Heart left ventricle (tissue), 16 donors: Measurements from ENCODE around the gene INF2. TPM values are rescaled to one million over a fixed set of nuclear protein-coding genes. Genes with fewer than 3 reads are reported as not detected.

Experiments used
- ATAC-seq, 4 donors: fragments of 200-7000 bp; cut with Tn5 transposase; one replicate each; pipeline ENCODE4 v1.9.1; 2020 to 2022; ENCODE audit warnings: moderate library complexity in 4 of 4, mild to moderate bottlenecking in 3 of 4, moderate number of reproducible peaks in 1 of 4
- DNase-seq, 5 donors: peaks; one replicate each; pipeline ENCODE4 v3.0.0-alpha.2; 2020
- H3K27ac ChIP-seq, 12 donors: fragments of 200-600 bp; sonication (generic) in 4 of 12; one replicate each; pipeline versions ENCODE4 v1.5.0 to v1.8.0; 2016 to 2022; ENCODE audit warnings: mild to moderate bottlenecking in 2 of 12
- H3K27me3 ChIP-seq, 9 donors: fragments of 200-600 bp; sonication (generic) in 2 of 9; one replicate each; pipeline versions ENCODE4 v1.5.1 to v1.8.0; 2016 to 2022; ENCODE audit warnings: mild to moderate bottlenecking in 3 of 9
- H3K36me3 ChIP-seq, 9 donors: fragments of 200-600 bp; sonication (generic) in 2 of 9; one replicate each; pipeline versions ENCODE4 v1.5.0 to v1.8.0; 2018 to 2022; ENCODE audit warnings: mild to moderate bottlenecking in 2 of 9
- H3K4me1 ChIP-seq, 12 donors: fragments of 200-600 bp; sonication (generic) in 4 of 12; one replicate each; pipeline versions ENCODE4 v1.5.0 to v1.8.0; 2016 to 2022; ENCODE audit warnings: mild to moderate bottlenecking in 3 of 12
- H3K4me3 ChIP-seq, 12 donors: fragments of 200-600 bp; sonication (generic) in 4 of 12; one replicate each; pipeline versions ENCODE4 v1.5.0 to v1.8.0; 2017 to 2022; ENCODE audit warnings: mild to moderate bottlenecking in 9 of 12, moderate library complexity in 4 of 12
- H3K9me3 ChIP-seq, 12 donors: fragments of 200-600 bp; sonication (generic) in 4 of 12; one replicate each; pipeline versions ENCODE4 v1.5.0 to v1.8.0; 2016 to 2022; ENCODE audit warnings: mild to moderate bottlenecking in 1 of 12
- CTCF ChIP-seq, 12 donors: fragments of 200-600 bp; sonication (generic) in 4 of 12; IDR thresholded peaks; one replicate each; pipeline versions ENCODE4 v1.5.0 to v1.8.0; 2018 to 2022; ENCODE audit warnings: antibody characterized with exemption in 12 of 12, mild to moderate bottlenecking in 5 of 12
- POLR2A ChIP-seq, 2 donors: fragments of 450-650 bp; IDR thresholded peaks; one replicate each; pipeline ENCODE4 v1.6.1; 2017; ENCODE audit warnings: antibody characterized with exemption in 2 of 2, mild to moderate bottlenecking in 2 of 2, moderate library complexity in 2 of 2
- WGBS, 4 donors: extraction: QIAGEN DNeasy Blood & Tissue Kit in 2 of 4; methylation state at CpG; one replicate each; pipeline versions ENCODE4 v1.1.5 to v1.1.7; 2013 to 2018; 5-methylcytosine and 5-hydroxymethylcytosine counted together
- intact Hi-C, 10 donors: fragments of 100-400 bp; cut with DNase I; formaldehyde crosslinking; loops; one replicate each; pipeline versions ENCODE4 v1.11.1 to v1.14.2; 2022
- polyA plus RNA-seq, 2 donors: library from polyadenylated mRNA; stranded (reverse); fragments of 200-250 nt; gene quantifications; one replicate each; pipeline ENCODE4 v1.2.3, GENCODE V29; 2013
- total RNA-seq, 9 donors: library from RNA; depleted of rRNA in 2 of 9; stranded (reverse); fragments of >200 nt in 2 of 9; fragmentation: NEBNext Ultra II Directional in 3 of 9; extraction: Animal tissue kit (Norgen Biotek cat#: 25700) in 3 of 9; gene quantifications; one replicate each; pipeline versions ENCODE4 v1.1.0 to v1.2.4, GENCODE V29; 2016 to 2023
- donor health status: ischemic (EF 13 %, LVEDD 7.1; RV severe dilation, severe dysfunction).
- donor health status: healthy with polysubstance abuse.
- donor health status: DM: no; HTN: yes; CAD: no.
- donor health status: DM: no; HTN: no; CAD: no.
- donor health status: ischemic (EF 25% LVEDD 6.9; RV normal size, moderate dysfunction).
- donor health status: ischemic (EF 25% LVEDD 5.7; RV mildly dilated, moderate dysfunction).
- donor health status: healthy.
- donor health status: DM: yes; HTN: yes; CAD: no.
- donor health status: ischemic (EF 35%, LVEDD 5.7; RV mildly dilated, moderate dysfunction).
- donor health status: nonischemic (EF 11% LVEDD 7.7; RV severe dilation, severe dysfunction).
- donor health status: DM: yes; HTN: yes; CAD: no.
- donor health status: PGD.
- donor health status: ischemic (EF 29% LVEDD 5.4; RV normal size, mild dysfunction).
- donor health status: nonischemic (EF 23%, LVEDD 6.1; RV moderate dilation, normal function).

INF2 gene
- total and polyA plus RNA-seq, 11 donors, result 26.0 to 58.9 (median 28.8) TPM

DNA sequence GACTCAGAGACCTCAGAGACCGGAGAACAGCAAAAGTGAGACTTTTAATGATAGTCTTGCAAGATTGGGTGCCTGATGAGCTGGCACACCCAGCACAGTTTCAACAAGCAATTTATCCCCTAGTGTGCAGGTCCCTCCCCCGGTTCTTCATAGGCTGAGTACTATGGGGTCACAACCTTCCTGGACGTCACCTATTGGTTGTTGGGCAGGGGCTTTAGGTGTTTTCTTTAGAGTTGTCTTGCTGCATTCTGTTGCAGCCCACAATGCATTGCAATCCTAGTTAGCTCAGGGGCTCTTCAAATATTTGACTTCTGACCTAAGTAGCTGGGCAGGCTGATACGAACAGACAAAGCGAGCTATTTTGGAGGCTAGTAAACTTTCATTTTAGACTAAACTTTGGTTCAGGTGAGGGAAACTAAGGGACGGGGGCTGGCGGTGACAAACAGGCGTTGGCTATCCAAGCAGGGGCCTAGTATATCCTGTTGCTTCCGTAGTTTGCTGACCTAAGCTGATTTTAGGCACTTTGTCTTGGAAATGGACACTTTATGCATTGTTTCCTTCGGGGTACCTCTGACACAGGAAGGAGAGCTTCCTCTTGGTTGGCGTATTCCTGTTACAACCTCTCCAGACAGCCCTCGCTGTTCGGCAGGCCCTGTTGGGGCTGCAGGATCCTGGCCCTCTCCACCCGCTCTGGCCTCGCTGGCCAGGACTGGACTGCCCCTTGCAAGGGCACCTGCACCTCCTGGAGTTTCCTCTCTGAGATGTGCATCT, 77.6 kb downstream of the INF2 start:
- Histone ChIP-seq H3K36me3 (peaks cover 0 to 32% (median 25%) of the 10 kb centered on the region in 9 donors), H3K27me3 (no peaks in the 10 kb centered on the region), H3K4me3 (no peak overlapping the region), H3K4me1 (peaks cover 0 to 12% (median 9%) of the 10 kb centered on the region in 12 donors), H3K9me3 (peaks cover 0 to 14% (median 0%) of the 10 kb centered on the region in 12 donors), H3K27ac (no peak overlapping the region)
- intact Hi-C loops, result loop anchor here in 1 of 10 donors (10.0 kb wide), 1 partner anchor 278 kb away; no protein-coding TSS in a partner anchor
- ATAC-seq (no peak), DNase-seq (no peak)
- TF ChIP-seq POLR2A (IDR thresholded peaks at IDR 0.05), result no peak
- no peak for TF ChIP-seq CTCF (IDR thresholded peaks at IDR 0.05)
- 81 to 85% (median 82%) methylated on average over 15 of the region's 15 CpGs for WGBS, 4 donors

- Histone ChIP-seq H3K27ac (no peak overlapping the region), H3K27me3 (no peaks in the 10 kb centered on the region), H3K4me3 (no peak overlapping the region), H3K9me3 (peaks cover 0 to 14% (median 0%) of the 10 kb centered on the region in 12 donors), H3K36me3 (peaks cover 0 to 33% (median 29%) of the 10 kb centered on the region in 9 donors), H3K4me1 (peaks cover 0 to 12% (median 9%) of the 10 kb centered on the region in 12 donors)
- WGBS, 4 donors, result 82 to 88% (median 85%) methylated on average over 5 of the region's 5 CpGs
- TF ChIP-seq POLR2A (IDR thresholded peaks at IDR 0.05), result no peak
- no peak for TF ChIP-seq CTCF (IDR thresholded peaks at IDR 0.05)
- DNase-seq (no peak), ATAC-seq (no peak)
- intact Hi-C loops, result loop anchor here in 1 of 10 donors (10.0 kb wide), 1 partner anchor 277 kb away; no protein-coding TSS in a partner anchor
Observed at GRCh38 chr14:104767634-104767918, 78.2 kb downstream of the INF2 start.

DNA sequence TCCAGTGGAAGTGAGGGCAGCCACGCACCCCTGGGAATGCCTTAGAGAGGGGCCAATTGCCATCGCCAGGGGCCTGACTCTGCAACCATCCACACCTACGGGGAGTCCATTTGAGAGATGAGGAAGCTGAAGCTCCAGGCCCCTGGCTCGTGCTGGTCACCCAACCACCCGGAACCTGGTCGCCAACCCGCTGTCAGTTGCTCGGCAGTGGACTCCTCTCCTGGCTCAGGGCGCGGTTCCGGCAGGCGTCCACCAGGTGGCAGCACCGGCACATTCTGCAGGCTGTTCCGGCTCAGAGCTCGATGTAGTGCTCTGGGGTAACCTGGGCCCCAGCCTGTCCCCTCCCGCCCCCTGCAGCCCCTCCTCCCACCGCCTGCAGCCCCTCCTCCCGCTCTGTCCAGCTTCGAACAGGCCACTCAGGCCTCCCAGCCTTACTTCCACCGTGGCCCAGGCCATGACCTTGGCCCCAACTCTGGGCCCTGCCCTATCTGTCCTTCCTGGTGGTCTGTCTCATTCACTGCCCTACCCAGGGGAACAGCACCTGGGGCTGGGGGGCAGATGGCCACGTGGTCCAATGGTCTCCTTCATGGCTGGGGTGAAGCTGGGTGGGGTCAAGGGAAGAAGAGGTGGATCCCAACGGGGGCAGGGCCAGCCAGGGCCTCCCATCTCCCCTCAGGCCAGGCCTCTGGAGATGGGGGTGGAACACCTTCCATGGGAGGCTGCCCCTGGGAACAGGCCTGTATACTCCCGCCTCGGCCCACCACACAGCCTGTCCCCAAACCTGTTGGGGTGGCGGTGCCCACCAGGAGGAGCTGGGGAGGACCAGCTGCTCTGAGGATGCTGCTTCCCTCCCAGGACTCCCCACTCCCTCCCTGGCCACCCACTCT, 79.3 kb downstream of the INF2 start:
- TF ChIP-seq POLR2A (IDR thresholded peaks at IDR 0.05) (no peak), CTCF (IDR thresholded peaks at IDR 0.05) (peak; percentile 92 to 98 (median 94))
- peak overlapping the region in 6 of 12 donors; percentile 10 to 51 (median 29) for H3K27ac ChIP-seq
- H3K36me3 ChIP-seq, result peaks cover 0 to 44% (median 39%) of the 10 kb centered on the region in 9 donors
- no peak overlapping the region for H3K4me3 ChIP-seq
- no peaks in the 10 kb centered on the region for H3K27me3 ChIP-seq
- 8 to 18% (median 15%) methylated on average over 18 to 25 of the region's 25 CpGs for WGBS, 4 donors
- DNase-seq (peak; percentile 86 to 95 (median 89)), ATAC-seq (peak; percentile 85 to 92 (median 89))
- H3K9me3 ChIP-seq, result peaks cover 0 to 14% (median 0%) of the 10 kb centered on the region in 12 donors
- peaks cover 0 to 12% (median 9%) of the 10 kb centered on the region in 12 donors for H3K4me1 ChIP-seq
- intact Hi-C loops, result loop anchor here in 8 of 10 donors (1.0 to 10.0 kb wide), 4 partner anchors 56 to 276 kb away; no protein-coding TSS in a partner anchor
